ENCODE data around the gene TVP23A. TPM values are rescaled to one million over a fixed set of nuclear protein-coding genes. Genes with fewer than 3 reads are reported as not detected.

TVP23A gene
- total RNA-seq, 1 experiment from 2014 or later = 3.1 TPM

- H3K23me2 ChIP-seq (ENCODE audit: insufficient read length, low read depth, low read length, poor library complexity, severe bottlenecking) = peaks cover 5% of the 10 kb centered on the region
- Mint-ChIP-seq H3K4me1 (peaks cover 4 to 13% of the 10 kb centered on the region in 2 experiments), H3K9me3 (no peaks in the 10 kb centered on the region), H3K27me3 (ENCODE audit: low read depth) (peaks cover 6% of the 10 kb centered on the region), H3K4me3 (peak overlapping the region; percentile 73 to 84), H3K27ac (no peak overlapping the region; a peak in 1 of 7 replicates), H3K36me3 (ENCODE audit: insufficient read depth in 1 of 3, low read depth in 3 of 3) (no peaks in the 10 kb centered on the region; a peak in 1 of 7 replicates)
- no peaks in the 10 kb centered on the region for H3K27me3 ChIP-seq (ENCODE audit: insufficient read depth, low read length)
- H3K27ac ChIP-seq (ENCODE audit: insufficient read length, low read depth, low read length) = no peak overlapping the region
- H3K4me2 ChIP-seq (ENCODE audit: insufficient read depth, insufficient read length, low read length) = peak overlapping the region; percentile 47
- TF ChIP-seq, protein P1, sequence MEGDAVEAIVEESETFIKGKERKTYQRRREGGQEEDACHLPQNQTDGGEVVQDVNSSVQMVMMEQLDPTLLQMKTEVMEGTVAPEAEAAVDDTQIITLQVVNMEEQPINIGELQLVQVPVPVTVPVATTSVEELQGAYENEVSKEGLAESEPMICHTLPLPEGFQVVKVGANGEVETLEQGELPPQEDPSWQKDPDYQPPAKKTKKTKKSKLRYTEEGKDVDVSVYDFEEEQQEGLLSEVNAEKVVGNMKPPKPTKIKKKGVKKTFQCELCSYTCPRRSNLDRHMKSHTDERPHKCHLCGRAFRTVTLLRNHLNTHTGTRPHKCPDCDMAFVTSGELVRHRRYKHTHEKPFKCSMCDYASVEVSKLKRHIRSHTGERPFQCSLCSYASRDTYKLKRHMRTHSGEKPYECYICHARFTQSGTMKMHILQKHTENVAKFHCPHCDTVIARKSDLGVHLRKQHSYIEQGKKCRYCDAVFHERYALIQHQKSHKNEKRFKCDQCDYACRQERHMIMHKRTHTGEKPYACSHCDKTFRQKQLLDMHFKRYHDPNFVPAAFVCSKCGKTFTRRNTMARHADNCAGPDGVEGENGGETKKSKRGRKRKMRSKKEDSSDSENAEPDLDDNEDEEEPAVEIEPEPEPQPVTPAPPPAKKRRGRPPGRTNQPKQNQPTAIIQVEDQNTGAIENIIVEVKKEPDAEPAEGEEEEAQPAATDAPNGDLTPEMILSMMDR (conservative IDR thresholded peaks at IDR 0.05) = no peak
- H3K4ac ChIP-seq (ENCODE audit: low read depth, low read length) = no peak overlapping the region
- no peak overlapping the region for H3K9ac ChIP-seq (ENCODE audit: extremely low read depth, insufficient read length, low read length)
- no peak overlapping the region for H3K18ac ChIP-seq (ENCODE audit: insufficient read length, low read depth, low read length)
- no peak overlapping the region for H2BK120ac ChIP-seq (ENCODE audit: low read depth, low read length, poor library complexity, severe bottlenecking)
- H3K79me2 ChIP-seq (ENCODE audit: insufficient read depth, low read length) = no peaks in the 10 kb centered on the region; the same call in 1 of the 2 replicates
- no peak overlapping the region for H4K5ac ChIP-seq (ENCODE audit: insufficient read length, low read depth, low read length)
- no peak overlapping the region for H2BK15ac ChIP-seq (ENCODE audit: low read depth, low read length)
- no peak overlapping the region for H4K8ac ChIP-seq (replicated peaks; ENCODE audit: insufficient read length, low read depth, low read length)
- no peak overlapping the region for H3T11ph ChIP-seq (ENCODE audit: low read length)
- no CpG with 5 or more reads among the region's 1 CpG for WGBS (ENCODE audit: extremely low coverage, insufficient read length, low lambda C conversion rate)
- H4K91ac ChIP-seq (ENCODE audit: insufficient read length, low read depth, low read length) = no peak overlapping the region
- H2BK5ac ChIP-seq (ENCODE audit: insufficient read length, low read length) = no peak overlapping the region
- H3K14ac ChIP-seq (ENCODE audit: insufficient read depth, low read length) = no peak overlapping the region
- no peak overlapping the region for H3K56ac ChIP-seq (ENCODE audit: insufficient read length, low read depth, low read length)
- H4K20me1 ChIP-seq (ENCODE audit: control insufficient read depth, insufficient read depth, insufficient read length) = no peaks in the 10 kb centered on the region
- no peak overlapping the region for H2AK5ac ChIP-seq (ENCODE audit: insufficient read length, low read length)
- no peak overlapping the region for H2BK12ac ChIP-seq (ENCODE audit: insufficient read length, low read depth, low read length)
- H3K4me1 ChIP-seq (ENCODE audit: insufficient read depth, low read length) = no peaks in the 10 kb centered on the region
- H3K9me3 ChIP-seq (ENCODE audit: control insufficient read depth, low read depth, low read length) = no peaks in the 10 kb centered on the region
- no peak overlapping the region for H2AFZ ChIP-seq (ENCODE audit: low read length)
- no peak overlapping the region for H3K23ac ChIP-seq (ENCODE audit: insufficient read length, low read depth, low read length)
- H2BK20ac ChIP-seq (ENCODE audit: low read depth, low read length, poor library complexity, severe bottlenecking) = no peak overlapping the region
- H3K79me1 ChIP-seq (ENCODE audit: insufficient read depth, low read depth, low read length, poor library complexity, severe bottlenecking) = no peaks in the 10 kb centered on the region
- DNase-seq = no peak
Observed at GRCh38 chr16:10817514-10817913, 1.1 kb downstream of the TVP23A start.
